GM23338 (cell line): Measurements from ENCODE around the gene WDR70. TPM values are rescaled to one million over a fixed set of nuclear protein-coding genes. Genes with fewer than 3 reads are reported as not detected.

Source experiments
- ATAC-seq: fragments of 200-7000 bp; cut with Tn5 transposase; 3 replicates; pipeline ENCODE4 v1.9.1; 2020
- DNase-seq: peaks from one replicate; pipeline ENCODE4 v3.0.0-alpha.2; 2015; ENCODE audit warnings: low spot score
- H2AFZ ChIP-seq: fragments of 200-600 bp; sonication (generic); 2 replicates; pipeline ENCODE4 v1.8.0; 2016; ENCODE audit warnings: antibody characterized with exemption, mild to moderate bottlenecking, moderate library complexity
- H3F3A ChIP-seq: fragments of 200-600 bp; sonication (generic); replicated peaks from 2 replicates; pipeline ENCODE4 v1.8.0; 2017; ENCODE audit warnings: antibody characterized with exemption, mixed run types, low read depth
- H3K27ac ChIP-seq: fragments of 200-600 bp; sonication (generic); 2 replicates; pipeline ENCODE4 v1.6.1; 2016; ENCODE audit warnings: low read depth
- H3K27me3 ChIP-seq: fragments of 200-600 bp; sonication (generic); 2 replicates; pipeline ENCODE4 v1.8.0; 2016; ENCODE audit warnings: mild to moderate bottlenecking, mixed run types, moderate library complexity; ENCODE audit not compliant: insufficient read depth
- H3K36me3 ChIP-seq: fragments of 200-600 bp; sonication (generic); 2 replicates; pipeline ENCODE4 v1.8.0; 2016; ENCODE audit warnings: mild to moderate bottlenecking; ENCODE audit not compliant: insufficient read depth
- H3K4me1 ChIP-seq: fragments of 200-600 bp; sonication (generic); 2 replicates; pipeline ENCODE4 v1.8.0; 2016; ENCODE audit warnings: mild to moderate bottlenecking, moderate library complexity; ENCODE audit not compliant: insufficient read depth
- H3K4me2 ChIP-seq: fragments of 200-600 bp; sonication (generic); 2 replicates; pipeline ENCODE4 v1.7.1; 2017; ENCODE audit warnings: mixed run types
- H3K4me3 ChIP-seq: fragments of 200-600 bp; sonication (generic); 2 replicates; pipeline ENCODE4 v1.6.1; 2016; ENCODE audit warnings: mixed run types
- H3K79me2 ChIP-seq: fragments of 200-600 bp; sonication (generic); replicated peaks from 2 replicates; pipeline ENCODE4 v1.8.0; 2017; ENCODE audit warnings: mild to moderate bottlenecking; ENCODE audit not compliant: insufficient read depth
- H3K9me2 ChIP-seq: fragments of 200-600 bp; sonication (generic); 2 replicates; pipeline ENCODE4 v1.8.0; 2017; ENCODE audit not compliant: insufficient read depth
- H4K20me1 ChIP-seq: fragments of 200-600 bp; sonication (generic); replicated peaks from 2 replicates; pipeline ENCODE4 v1.8.0; 2017; ENCODE audit warnings: mild to moderate bottlenecking; ENCODE audit not compliant: insufficient read depth
- H3K27ac Mint-ChIP-seq: 2 replicates; pipeline ENCODE4 v1.8.0; 2020; ENCODE audit warnings: inconsistent platforms, mild to moderate bottlenecking, moderate library complexity, mixed read lengths
- H3K27me3 Mint-ChIP-seq: 3 replicates; pipeline ENCODE4 v1.8.0; 2022; ENCODE audit warnings: low read depth, mild to moderate bottlenecking, moderate library complexity, mixed read lengths, inconsistent platforms; ENCODE audit not compliant: insufficient read depth, poor library complexity
- H3K36me3 Mint-ChIP-seq: 3 replicates; pipeline ENCODE4 v1.8.0; 2021; ENCODE audit warnings: low read depth, mild to moderate bottlenecking, inconsistent platforms, moderate library complexity, mixed read lengths
- H3K4me1 Mint-ChIP-seq: 3 replicates; pipeline ENCODE4 v1.8.0; 2020; ENCODE audit warnings: mild to moderate bottlenecking, inconsistent platforms, mixed read lengths
- H3K4me3 Mint-ChIP-seq: 3 replicates; pipeline ENCODE4 v1.8.0; 2021; ENCODE audit warnings: moderate library complexity, mild to moderate bottlenecking, inconsistent platforms, mixed read lengths
- H3K9me3 Mint-ChIP-seq: 3 replicates; pipeline ENCODE4 v1.8.0; 2020; ENCODE audit warnings: moderate library complexity, mild to moderate bottlenecking, inconsistent platforms, mixed read lengths
- CREB1 ChIP-seq: fragments of 250-450 bp; sonication (Bioruptor Pico); IDR thresholded peaks from 2 replicates; pipeline ENCODE4 v1.5.0; 2020; ENCODE audit warnings: low read depth, mild to moderate bottlenecking, moderate library complexity
- EZH2 ChIP-seq: fragments of 200-600 bp; sonication (generic); IDR thresholded peaks from one replicate; pipeline ENCODE4 v1.8.0; 2017; ENCODE audit warnings: antibody characterized with exemption, mild to moderate bottlenecking, low read depth; ENCODE audit not compliant: unreplicated experiment
- EZH2phosphoT487 ChIP-seq: fragments of 200-600 bp; sonication (generic); IDR thresholded peaks from one replicate; pipeline ENCODE4 v1.8.1; 2018; ENCODE audit warnings: antibody characterized with exemption; ENCODE audit not compliant: unreplicated experiment
- JUNB ChIP-seq: IDR thresholded peaks from one replicate; pipeline ENCODE4 v1.6.1; 2016; ENCODE audit warnings: antibody characterized with exemption; ENCODE audit not compliant: unreplicated experiment
- NANOG ChIP-seq: IDR thresholded peaks from 2 replicates; pipeline ENCODE4 v1.6.1; 2016; ENCODE audit warnings: antibody characterized with exemption, borderline replicate concordance
- POLR2AphosphoS5 ChIP-seq: IDR thresholded peaks from 2 replicates; pipeline ENCODE4 v1.6.1; 2016; ENCODE audit warnings: antibody characterized with exemption, low read depth
- STAT1 ChIP-seq: IDR thresholded peaks from one replicate; pipeline ENCODE4 v1.6.1; 2016; ENCODE audit warnings: antibody characterized with exemption; ENCODE audit not compliant: unreplicated experiment
- ZNF114 ChIP-seq: fragments of 250-450 bp; sonication (Bioruptor Pico); IDR thresholded peaks from 2 replicates; pipeline ENCODE4 v1.5.0; 2020; ENCODE audit warnings: mild to moderate bottlenecking, moderate library complexity
- ZNF462 ChIP-seq: fragments of 250-450 bp; sonication (Bioruptor Pico); IDR thresholded peaks from 2 replicates; pipeline ENCODE4 v1.5.0; 2020; ENCODE audit warnings: mild to moderate bottlenecking, moderate library complexity
- polyA plus RNA-seq: library from polyadenylated mRNA; unstranded; fragments of >200 nt; fragmentation: Nextera tagmentation; extraction: Ambion mirVana; gene quantifications from 2 replicates; pipeline ENCODE4 v1.2.1, GENCODE V29; 2016
- total RNA-seq: library from RNA; depleted of rRNA; stranded (reverse); fragments of >200 nt; shearing (Covaris generic); gene quantifications from 2 replicates; pipeline ENCODE4 v1.2.3, GENCODE V29; 2014
- TF ChIP-seq, protein P1 (sequence below): IDR thresholded peaks from one replicate; pipeline ENCODE4 v1.6.1; 2018; ENCODE audit warnings: antibody characterized with exemption; ENCODE audit not compliant: unreplicated experiment
- TF ChIP-seq, protein P2 (sequence below), 2 experiments: fragments of 200-600 bp in 1 of 2; sonication (generic) in 1 of 2; conservative IDR thresholded peaks; 2 replicates each; pipeline versions ENCODE4 v1.5.1 to v1.6.1; 2016 to 2017; ENCODE audit warnings: antibody characterized with exemption in 2 of 2, low read depth in 2 of 2, mild to moderate bottlenecking in 2 of 2, moderate library complexity in 1 of 2

The WDR70 gene
- total and polyA plus RNA-seq, 2 experiments from 2014 or later: 34.9 to 86.7 TPM

DNA sequence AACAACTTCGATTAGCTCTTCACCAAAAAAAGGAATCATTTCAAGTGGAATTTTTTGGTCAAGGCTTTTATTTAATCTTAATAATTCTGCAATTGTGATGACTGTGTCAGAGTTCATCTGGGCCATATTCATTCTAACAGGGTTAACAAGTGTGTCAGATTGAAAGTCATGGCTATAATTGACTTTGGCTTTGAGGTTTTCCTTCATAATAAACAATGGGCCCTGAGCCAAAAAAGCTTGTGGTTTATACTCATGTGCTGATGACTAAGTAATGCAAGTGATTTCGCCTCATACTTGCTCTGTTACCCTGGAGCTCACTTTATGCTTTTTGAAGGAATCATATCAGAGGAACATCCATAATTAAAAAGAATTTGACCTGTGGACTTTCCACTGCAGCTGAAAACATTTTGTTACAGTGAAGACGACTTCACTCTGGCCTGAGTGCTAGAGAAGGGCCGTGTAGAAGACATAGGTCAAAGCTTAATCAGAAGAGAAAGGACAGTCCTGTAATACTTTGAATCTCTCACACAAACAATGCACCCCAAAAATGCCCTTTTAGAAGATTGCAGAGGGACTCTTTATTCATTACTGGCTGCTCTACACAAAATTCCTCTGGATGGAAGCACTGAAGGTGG is 359.1 kb downstream of the WDR70 start (continued):
- TF ChIP-seq ZNF462 (CRISPR knock-in tag) (no peak), NANOG (no peak), ZNF114 (CRISPR knock-in tag) (no peak), CREB1 (CRISPR knock-in tag) (no peak), EZH2 (no peak), EZH2phosphoT487 (no peak), JUNB (no peak)

DNA sequence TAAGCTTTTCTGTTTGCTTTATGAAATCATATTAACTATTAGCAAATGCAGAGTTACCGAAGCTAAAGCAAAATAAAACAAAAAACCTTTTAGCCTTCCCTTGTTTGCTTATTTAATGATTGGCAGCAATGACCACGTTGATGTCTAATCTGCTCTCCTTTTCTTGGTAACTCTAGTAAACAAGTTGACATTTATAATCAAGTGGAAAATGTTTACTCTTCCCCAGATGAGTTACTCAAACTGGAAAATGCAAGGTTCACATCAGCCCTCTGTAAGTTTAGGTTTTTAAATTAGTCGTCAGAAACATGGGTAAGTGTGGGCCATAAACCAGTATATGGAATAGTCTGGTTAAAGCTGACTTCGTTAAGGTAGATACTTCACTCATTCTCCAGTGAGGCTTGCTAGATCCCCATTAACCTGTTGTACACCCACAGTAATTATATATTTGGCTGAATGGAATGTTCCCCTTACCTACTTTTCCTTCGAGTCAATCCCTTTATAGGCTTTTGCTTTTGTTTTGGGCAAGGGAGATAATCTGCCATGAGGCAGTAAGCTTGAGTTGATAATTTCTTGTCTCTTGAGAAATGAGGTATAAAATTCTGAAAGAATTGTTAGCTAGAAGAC is 359.9 kb downstream of the WDR70 start:
- no peaks in the 10 kb centered on the region for H3K4me1 ChIP-seq
- DNase-seq (no peak), ATAC-seq (no peak)
- TF ChIP-seq, protein P1, sequence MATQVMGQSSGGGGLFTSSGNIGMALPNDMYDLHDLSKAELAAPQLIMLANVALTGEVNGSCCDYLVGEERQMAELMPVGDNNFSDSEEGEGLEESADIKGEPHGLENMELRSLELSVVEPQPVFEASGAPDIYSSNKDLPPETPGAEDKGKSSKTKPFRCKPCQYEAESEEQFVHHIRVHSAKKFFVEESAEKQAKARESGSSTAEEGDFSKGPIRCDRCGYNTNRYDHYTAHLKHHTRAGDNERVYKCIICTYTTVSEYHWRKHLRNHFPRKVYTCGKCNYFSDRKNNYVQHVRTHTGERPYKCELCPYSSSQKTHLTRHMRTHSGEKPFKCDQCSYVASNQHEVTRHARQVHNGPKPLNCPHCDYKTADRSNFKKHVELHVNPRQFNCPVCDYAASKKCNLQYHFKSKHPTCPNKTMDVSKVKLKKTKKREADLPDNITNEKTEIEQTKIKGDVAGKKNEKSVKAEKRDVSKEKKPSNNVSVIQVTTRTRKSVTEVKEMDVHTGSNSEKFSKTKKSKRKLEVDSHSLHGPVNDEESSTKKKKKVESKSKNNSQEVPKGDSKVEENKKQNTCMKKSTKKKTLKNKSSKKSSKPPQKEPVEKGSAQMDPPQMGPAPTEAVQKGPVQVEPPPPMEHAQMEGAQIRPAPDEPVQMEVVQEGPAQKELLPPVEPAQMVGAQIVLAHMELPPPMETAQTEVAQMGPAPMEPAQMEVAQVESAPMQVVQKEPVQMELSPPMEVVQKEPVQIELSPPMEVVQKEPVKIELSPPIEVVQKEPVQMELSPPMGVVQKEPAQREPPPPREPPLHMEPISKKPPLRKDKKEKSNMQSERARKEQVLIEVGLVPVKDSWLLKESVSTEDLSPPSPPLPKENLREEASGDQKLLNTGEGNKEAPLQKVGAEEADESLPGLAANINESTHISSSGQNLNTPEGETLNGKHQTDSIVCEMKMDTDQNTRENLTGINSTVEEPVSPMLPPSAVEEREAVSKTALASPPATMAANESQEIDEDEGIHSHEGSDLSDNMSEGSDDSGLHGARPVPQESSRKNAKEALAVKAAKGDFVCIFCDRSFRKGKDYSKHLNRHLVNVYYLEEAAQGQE: no peak
- no peak for TF ChIP-seq STAT1
- no peak for TF ChIP-seq NANOG
- no peak for TF ChIP-seq JUNB
- TF ChIP-seq, protein P2, sequence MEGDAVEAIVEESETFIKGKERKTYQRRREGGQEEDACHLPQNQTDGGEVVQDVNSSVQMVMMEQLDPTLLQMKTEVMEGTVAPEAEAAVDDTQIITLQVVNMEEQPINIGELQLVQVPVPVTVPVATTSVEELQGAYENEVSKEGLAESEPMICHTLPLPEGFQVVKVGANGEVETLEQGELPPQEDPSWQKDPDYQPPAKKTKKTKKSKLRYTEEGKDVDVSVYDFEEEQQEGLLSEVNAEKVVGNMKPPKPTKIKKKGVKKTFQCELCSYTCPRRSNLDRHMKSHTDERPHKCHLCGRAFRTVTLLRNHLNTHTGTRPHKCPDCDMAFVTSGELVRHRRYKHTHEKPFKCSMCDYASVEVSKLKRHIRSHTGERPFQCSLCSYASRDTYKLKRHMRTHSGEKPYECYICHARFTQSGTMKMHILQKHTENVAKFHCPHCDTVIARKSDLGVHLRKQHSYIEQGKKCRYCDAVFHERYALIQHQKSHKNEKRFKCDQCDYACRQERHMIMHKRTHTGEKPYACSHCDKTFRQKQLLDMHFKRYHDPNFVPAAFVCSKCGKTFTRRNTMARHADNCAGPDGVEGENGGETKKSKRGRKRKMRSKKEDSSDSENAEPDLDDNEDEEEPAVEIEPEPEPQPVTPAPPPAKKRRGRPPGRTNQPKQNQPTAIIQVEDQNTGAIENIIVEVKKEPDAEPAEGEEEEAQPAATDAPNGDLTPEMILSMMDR (conservative IDR thresholded peaks at IDR 0.05; ENCODE audit: low read depth in 2 of 2): no peak
- no peak for TF ChIP-seq EZH2phosphoT487
- TF ChIP-seq POLR2AphosphoS5: no peak
- TF ChIP-seq EZH2: no peak
- no peak for TF ChIP-seq CREB1 (CRISPR knock-in tag)
- no peak for TF ChIP-seq ZNF114 (CRISPR knock-in tag)

More for the DNA sequence above, 359.9 kb downstream of the WDR70 start:
- Mint-ChIP-seq H3K9me3 (no peaks in the 10 kb centered on the region; the same call in 2 of the 3 replicates), H3K27me3 (no peaks in the 10 kb centered on the region), H3K4me1 (no peaks in the 10 kb centered on the region), H3K27ac (no peak overlapping the region), H3K36me3 (peaks cover 17% of the 10 kb centered on the region), H3K4me3 (no peak overlapping the region)
- Histone ChIP-seq H3F3A (no peaks in the 10 kb centered on the region), H3K27ac (no peak overlapping the region), H3K36me3 (no peaks in the 10 kb centered on the region), H3K27me3 (no peaks in the 10 kb centered on the region), H4K20me1 (no peaks in the 10 kb centered on the region), H2AFZ (no peak overlapping the region), H3K4me2 (no peak overlapping the region), H3K4me3 (no peak overlapping the region), H3K9me2 (no peaks in the 10 kb centered on the region), H3K79me2 (no peaks in the 10 kb centered on the region)
